ENCODE data around the gene NTF4.
"Not testable (repeated sequence)": the region's sequence is repeated elsewhere in the genome, so short reads cannot be mapped to it uniquely, and the experiment has no call there.

DNA sequence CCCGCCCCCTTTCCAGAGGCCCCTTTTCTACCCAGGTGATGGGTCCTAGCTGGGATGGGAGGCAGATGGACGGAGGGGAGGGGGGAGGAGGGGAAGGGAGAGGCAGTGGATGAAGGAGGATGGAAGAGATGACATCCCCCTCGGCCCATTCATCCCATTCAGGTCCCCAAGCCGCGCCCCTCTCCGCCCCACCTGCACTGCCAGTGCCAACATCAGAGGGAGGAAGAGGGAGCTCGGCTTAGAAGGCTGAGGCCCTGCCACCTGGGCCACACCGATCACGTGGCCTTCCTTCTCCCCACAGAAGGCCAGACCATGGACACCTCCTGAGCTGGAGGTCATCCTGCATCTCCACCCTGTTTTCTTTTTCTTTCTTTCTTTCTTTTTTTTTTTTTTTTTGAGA, 35.9 kb downstream of the NTF4 start:
- TF ChIP-seq YY1 (IDR thresholded peaks at IDR 0.05; ENCODE audit: insufficient read depth, insufficient read length); SUZ12 (IDR thresholded peaks at IDR 0.05; ENCODE audit: extremely low read depth, insufficient read depth, insufficient read length); ZNF274 (IDR thresholded peaks at IDR 0.05; ENCODE audit: low read depth, low read length): not testable (repeated sequence)
